M059J (cell line): Measurements from ENCODE around the gene SLC28A3. TPM values are rescaled to one million over a fixed set of nuclear protein-coding genes. Genes with fewer than 3 reads are reported as not detected.

Source experiments
- DNase-seq: peaks from one replicate; pipeline ENCODE4 v3.0.0-alpha.2; 2012; ENCODE audit warnings: low read depth
- total RNA-seq: library from RNA; depleted of rRNA; stranded (reverse); fragments of >200 nt; shearing (Covaris generic); gene quantifications from 2 replicates; pipeline ENCODE4 v1.2.3, GENCODE V29; 2014

Gene SLC28A3
- total RNA-seq, 1 experiment from 2014 or later = 0.67 TPM

- peak; percentile 61 for DNase-seq
Measured at GRCh38 chr9:84339503-84339902, 1.1 kb downstream of the SLC28A3 start.

GRCh38 chr9:84338792-84339191 lies 1.8 kb downstream of the SLC28A3 start:
- DNase-seq = no peak

GRCh38 chr9:84337252-84337651 lies 3.3 kb downstream of the SLC28A3 start:
- no peak for DNase-seq

GRCh38 chr9:84331119-84331809 lies 9.3 kb downstream of the SLC28A3 start:
- DNase-seq = no peak

GRCh38 chr9:84330246-84330645 lies 10.3 kb downstream of the SLC28A3 start:
- DNase-seq = no peak

GRCh38 chr9:84327184-84327583 lies 13.4 kb downstream of the SLC28A3 start:
- peak; percentile 74 for DNase-seq

GRCh38 chr9:84325347-84325973 lies 15.1 kb downstream of the SLC28A3 start:
- DNase-seq = peak; percentile 84

- DNase-seq = no peak
Measured at GRCh38 chr9:84324811-84325210, 15.7 kb downstream of the SLC28A3 start.

GRCh38 chr9:84323858-84324257 lies 16.7 kb downstream of the SLC28A3 start:
- no peak for DNase-seq

- peak; percentile 86 for DNase-seq
Measured at GRCh38 chr9:84322828-84323227, 17.7 kb downstream of the SLC28A3 start.

- DNase-seq = no peak
Measured at GRCh38 chr9:84320231-84320630, 20.3 kb downstream of the SLC28A3 start.

GRCh38 chr9:84319632-84320031 lies 20.9 kb downstream of the SLC28A3 start:
- no peak for DNase-seq

GRCh38 chr9:84318981-84319380 lies 21.6 kb downstream of the SLC28A3 start:
- DNase-seq = no peak

- peak; percentile 30 for DNase-seq
Measured at GRCh38 chr9:84317563-84317962, 23.0 kb downstream of the SLC28A3 start.

GRCh38 chr9:84315278-84315877 lies 25.2 kb downstream of the SLC28A3 start:
- peak; percentile 68 for DNase-seq

GRCh38 chr9:84314306-84314705 lies 26.3 kb downstream of the SLC28A3 start:
- DNase-seq = no peak

GRCh38 chr9:84310883-84311282 lies 29.7 kb downstream of the SLC28A3 start:
- no peak for DNase-seq

- DNase-seq = peak; percentile 47
Measured at GRCh38 chr9:84305497-84306131, 34.9 kb downstream of the SLC28A3 start.

GRCh38 chr9:84304166-84304565 lies 36.4 kb downstream of the SLC28A3 start:
- peak; percentile 73 for DNase-seq

- peak; percentile 63 for DNase-seq
Measured at GRCh38 chr9:84303061-84303460, 37.5 kb downstream of the SLC28A3 start.

- peak; percentile 84 for DNase-seq
Measured at GRCh38 chr9:84301851-84302250, 38.7 kb downstream of the SLC28A3 start.

GRCh38 chr9:84300271-84300670 lies 40.3 kb downstream of the SLC28A3 start:
- DNase-seq = peak; percentile 68
